Measurements from ENCODE around the gene PCDHGA9. TPM values are rescaled to one million over a fixed set of nuclear protein-coding genes. Genes with fewer than 3 reads are reported as not detected.

Gene PCDHGA9
- 1.2 and 1.8 TPM in 2 replicates for total RNA-seq

DNA sequence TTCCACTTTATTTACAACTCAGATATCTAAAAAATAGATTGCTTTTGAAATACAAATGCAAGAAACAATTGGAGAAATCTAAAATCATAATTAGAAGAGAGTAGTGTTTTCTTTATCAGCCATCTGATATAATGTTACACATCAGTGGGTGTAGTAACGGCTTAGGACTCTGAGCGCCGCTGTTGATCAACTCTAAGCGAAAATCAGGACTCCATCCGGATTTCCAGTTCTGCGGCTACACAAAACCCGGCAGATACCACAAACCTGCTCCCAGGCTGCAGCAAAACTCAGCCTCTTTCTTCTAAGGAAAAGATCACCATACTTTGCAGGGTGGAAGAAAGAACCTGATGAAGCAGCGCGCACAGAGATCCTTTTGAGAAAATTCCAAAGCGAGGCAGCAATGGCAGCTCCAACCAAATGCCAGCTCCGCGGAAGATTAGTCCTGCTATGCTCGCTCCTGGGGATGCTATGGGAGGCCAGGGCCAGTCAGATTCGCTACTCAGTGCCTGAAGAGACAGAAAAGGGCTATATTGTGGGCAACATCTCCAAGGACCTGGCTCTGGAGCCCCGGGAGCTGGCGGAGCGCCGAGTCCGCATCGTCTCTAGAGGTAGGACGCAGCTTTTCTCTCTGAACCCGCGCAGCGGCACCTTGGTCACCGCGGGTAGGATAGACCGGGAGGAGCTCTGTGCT, at the start of gene PCDHGA9:
PCDHGA9 (plus strand) TSS at position 226 of the 691 bp plus-strand sequence; CDS start at position 401, 175 bp downstream.

DNA sequence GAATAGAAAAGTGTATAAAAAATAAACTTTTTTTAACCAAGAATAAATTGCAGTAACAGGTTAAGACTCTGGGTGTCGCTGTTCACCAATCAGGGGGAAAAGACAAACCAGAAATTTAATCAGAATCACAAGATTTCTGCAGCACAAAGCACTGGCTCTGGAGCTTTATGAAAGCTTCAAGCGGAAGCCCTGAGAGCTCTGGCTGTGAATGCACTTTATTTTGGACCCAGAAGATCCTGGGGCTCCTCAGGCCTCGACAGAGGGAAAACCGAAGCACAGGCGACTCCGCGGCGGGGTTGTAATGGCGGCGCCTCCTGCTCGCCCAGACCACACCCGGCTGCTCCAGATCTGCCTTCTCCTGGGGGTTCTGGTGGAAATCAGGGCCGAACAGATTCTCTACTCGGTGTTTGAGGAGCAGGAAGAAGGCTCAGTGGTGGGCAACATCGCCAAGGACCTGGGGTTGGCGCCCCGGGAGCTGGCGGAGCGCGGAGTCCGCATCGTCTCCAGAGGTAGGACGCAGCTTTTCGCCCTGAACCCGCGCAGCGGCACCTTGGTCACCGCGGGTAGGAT, 47.6 kb upstream of the PCDHGA9 start, which contains the start of gene PCDHGA4:
PCDHGA4 (plus strand) TSS at position 122 of the 570 bp plus-strand sequence; CDS start at position 209, 87 bp downstream.

DNA sequence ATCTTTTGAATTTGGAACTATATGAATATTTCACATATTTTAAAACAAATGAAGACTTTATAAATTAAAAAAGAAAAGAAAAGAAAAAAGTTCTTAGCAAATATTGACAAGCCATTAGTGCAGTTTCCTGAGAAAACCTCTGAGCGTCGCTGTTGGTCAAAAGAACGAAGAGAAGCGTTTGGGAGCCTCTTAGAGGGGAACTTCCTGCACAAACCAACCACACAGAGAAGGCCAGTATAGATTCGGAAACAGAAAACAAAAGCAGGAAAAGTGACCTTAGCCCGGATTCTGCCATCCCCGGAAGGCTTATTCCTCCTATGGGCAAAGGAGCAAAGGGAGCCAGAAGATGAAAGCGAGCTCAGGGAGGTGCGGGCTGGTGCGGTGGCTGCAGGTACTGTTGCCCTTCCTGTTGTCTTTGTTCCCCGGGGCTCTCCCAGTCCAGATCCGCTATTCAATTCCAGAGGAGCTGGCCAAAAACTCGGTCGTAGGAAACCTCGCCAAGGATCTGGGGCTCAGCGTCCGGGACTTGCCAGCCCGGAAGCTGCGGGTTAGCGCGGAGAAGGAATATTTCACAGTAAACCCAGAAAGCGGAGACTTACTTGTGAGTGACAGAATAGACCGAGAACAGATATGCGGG, 42.7 kb upstream of the PCDHGA9 start, which contains the start of gene PCDHGB2:
PCDHGB2 (plus strand) TSS at position 205 of the 637 bp plus-strand sequence; CDS start at position 347, 142 bp downstream.

DNA sequence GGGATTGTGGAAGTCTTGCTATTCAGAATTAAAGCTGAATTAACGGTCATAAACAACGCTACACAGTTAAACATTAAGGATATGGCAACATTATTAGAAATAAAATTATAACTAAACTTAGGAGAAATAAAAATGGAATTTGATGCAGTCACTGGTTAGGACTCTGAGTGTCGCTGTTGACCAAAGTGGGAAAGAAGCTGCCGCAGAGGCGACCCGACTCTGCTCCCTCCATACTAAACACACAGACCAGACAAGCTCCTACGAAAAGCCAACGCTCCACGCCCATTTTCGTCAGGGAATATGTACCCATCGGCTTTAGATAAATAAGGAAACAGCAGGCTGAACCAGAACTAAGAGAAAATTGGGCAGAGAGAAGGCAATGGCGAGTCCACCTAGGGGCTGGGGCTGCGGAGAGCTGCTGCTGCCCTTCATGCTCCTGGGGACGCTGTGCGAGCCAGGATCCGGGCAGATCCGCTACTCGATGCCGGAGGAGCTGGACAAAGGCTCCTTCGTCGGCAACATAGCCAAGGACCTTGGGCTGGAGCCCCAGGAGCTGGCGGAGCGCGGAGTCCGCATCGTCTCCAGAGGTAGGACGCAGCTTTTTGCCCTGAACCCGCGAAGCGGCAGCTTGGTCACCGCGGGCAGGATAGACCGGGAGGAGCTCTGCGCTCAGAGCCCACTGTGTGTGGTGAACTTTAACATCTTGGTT, 38.5 kb upstream of the PCDHGA9 start, which contains the start of gene PCDHGA5:
PCDHGA5 (plus strand) TSS at position 211 of the 709 bp plus-strand sequence; CDS start at position 380, 169 bp downstream.

DNA sequence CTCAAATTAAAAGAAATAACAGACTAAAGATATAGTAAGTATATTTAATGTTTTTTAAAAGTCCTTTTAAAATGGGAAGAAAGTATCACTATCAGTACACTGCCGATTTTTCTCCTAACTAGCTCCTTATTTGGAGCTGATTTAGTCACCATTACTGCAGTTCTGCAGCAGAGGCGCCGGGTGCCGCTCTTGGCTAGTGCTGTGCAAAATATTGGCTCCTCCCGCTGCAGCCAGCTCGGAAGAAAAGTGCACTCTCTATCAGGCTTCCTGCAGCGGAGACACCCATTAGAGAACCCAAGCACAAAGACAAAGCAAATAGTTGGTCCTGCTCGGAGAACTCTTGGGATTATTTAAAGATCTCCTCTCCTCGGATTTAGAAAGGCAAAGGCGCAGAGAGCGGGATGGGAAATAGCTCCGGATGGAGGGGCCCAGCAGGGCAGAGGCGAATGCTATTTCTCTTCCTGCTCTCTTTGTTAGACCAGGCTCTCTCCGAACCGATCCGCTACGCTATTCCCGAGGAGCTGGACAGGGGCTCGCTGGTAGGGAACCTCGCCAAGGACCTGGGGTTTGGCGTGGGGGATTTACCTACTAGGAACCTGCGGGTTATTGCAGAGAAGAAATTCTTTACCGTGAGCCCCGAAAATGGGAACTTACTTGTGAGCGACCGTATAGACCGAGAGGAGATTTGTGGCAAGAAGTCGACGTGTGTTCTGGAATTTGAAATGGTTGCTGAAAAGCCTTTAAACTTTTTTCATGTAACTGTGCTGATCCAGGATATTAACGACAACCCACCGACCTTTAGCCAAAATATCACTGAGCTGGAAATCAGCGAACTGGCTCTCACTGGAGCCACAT, 32.4 kb upstream of the PCDHGA9 start, which contains the start of gene PCDHGB3:
PCDHGB3 (plus strand) TSS at position 249 of the 855 bp plus-strand sequence; CDS start at position 402, 153 bp downstream.

DNA sequence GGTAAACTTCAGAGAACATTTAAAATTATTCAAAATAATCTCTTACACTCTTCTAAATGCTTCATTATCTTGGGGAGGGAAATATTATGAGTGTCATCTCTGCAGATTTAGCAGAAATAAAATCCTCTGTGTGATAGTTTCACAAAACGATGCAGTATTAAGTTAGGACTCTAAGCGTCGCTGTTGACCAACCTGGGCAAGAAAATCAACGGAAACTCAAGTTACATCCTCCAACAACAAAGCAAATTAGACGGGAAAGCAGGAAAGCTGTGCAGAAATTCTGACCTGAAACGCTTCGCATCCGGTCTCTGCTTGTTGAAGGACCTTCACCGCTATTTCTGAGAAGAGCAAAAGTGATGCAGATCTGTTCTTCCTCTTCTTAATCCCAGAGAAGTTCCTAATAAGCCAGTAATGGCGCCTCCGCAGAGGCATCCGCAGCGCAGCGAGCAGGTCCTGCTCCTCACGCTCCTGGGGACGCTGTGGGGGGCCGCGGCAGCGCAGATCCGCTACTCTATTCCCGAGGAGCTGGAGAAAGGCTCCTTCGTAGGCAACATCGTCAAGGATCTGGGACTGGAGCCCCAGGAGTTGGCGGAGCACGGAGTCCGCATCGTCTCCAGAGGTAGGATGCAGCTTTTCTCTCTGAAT, 28.8 kb upstream of the PCDHGA9 start, which contains the start of gene PCDHGA6:
PCDHGA6 (plus strand) TSS at position 219 of the 645 bp plus-strand sequence; CDS start at position 412, 193 bp downstream.

DNA sequence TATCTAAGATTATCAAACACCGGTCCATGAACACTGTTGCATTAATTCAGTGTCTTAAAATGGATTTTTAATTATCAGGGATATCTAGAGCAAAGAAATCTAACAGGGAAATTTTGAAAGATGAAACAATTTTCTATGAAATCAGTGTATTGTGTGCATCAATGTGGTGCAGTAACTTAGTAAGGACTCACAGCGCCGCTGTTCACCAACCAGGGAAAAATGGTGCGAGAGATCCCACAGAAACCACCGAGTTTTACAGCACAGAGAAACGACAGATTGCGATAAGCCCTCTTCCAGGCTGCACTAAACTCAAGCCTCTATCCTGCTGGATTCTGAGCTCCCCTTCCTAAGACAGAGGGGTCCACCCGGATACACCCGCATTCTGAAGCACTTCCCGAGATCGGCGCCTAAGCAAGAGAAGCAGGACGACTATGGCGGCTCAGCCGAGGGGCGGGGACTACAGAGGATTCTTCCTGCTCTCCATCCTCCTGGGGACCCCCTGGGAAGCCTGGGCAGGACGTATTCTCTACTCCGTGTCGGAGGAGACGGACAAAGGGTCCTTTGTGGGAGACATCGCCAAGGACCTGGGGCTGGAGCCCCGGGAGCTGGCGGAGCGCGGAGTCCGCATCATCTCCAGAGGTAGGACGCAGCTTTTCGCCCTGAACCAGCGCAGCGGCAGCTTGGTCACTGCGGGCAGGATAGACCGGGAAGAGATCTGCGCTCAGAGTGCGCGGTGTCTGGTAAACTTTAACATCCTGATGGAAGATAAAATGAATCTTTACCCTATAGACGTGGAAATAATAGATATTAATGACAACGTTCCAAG, 19.9 kb upstream of the PCDHGA9 start, which contains the start of gene PCDHGA7:
PCDHGA7 (plus strand) TSS at position 274 of the 826 bp plus-strand sequence; CDS start at position 432, 158 bp downstream.

DNA sequence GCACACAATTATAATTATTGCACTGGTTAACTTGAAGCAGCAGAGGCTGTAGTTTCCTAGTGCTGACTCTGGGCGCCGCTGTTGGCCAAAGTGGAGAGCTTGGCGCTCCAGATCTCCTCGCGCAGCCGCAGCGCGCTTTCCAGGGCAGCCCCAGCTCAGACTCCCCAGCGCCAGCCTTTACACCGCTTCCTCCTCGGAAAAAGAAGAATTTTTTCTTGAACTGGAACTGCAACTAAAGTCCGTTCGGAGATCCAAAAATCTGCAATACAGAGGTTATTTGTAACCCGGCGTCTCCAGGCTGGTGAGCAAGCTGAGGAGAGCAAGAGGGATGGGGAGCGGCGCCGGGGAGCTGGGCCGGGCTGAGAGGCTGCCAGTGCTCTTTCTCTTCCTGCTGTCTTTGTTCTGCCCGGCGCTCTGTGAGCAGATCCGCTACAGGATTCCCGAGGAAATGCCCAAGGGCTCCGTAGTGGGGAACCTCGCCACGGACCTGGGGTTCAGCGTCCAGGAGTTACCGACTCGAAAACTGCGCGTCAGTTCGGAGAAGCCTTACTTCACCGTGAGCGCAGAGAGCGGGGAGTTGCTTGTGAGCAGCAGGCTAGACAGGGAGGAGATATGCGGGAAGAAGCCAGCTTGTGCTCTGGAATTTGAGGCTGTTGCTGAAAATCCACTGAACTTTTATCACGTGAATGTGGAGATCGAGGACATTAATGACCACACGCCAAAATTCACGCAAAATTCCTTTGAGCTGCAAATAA, 14.8 kb upstream of the PCDHGA9 start, which contains the start of gene PCDHGB4:
PCDHGB4 (plus strand) TSS at position 142 of the 755 bp plus-strand sequence; CDS start at position 329, 187 bp downstream.

DNA sequence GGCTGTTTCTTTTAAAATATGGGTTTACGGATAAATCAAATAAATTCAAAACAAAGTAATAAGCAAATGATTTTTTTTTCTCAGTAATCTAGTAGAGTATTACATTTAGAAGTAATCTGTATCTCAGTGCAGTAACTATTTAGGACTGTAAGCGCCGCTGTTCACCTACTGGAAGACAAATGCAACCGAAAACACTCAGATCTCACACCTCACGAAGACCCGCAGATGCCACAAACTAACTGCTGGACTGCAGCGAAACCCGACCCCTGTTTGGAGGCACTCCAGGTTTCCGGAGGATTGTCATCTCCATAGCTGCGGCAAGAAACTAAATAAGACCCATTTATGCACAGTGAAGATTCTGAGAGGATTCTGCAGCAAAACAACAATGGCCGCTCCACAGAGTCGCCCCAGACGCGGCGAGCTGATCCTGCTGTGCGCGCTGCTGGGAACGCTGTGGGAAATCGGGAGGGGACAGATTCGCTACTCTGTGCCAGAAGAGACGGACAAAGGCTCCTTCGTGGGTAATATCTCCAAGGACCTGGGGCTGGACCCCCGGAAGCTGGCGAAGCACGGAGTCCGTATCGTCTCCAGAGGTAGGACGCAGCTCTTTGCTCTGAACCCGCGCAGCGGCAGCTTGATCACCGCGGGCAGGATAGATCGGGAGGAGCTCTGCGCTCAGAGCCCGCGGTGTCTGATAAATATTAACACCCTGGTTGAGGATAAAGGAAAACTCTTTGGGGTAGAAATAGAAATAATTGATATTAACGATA, 10.0 kb upstream of the PCDHGA9 start, which contains the start of gene PCDHGA8:
PCDHGA8 (plus strand) TSS at position 205 of the 770 bp plus-strand sequence; CDS start at position 386, 181 bp downstream.

DNA sequence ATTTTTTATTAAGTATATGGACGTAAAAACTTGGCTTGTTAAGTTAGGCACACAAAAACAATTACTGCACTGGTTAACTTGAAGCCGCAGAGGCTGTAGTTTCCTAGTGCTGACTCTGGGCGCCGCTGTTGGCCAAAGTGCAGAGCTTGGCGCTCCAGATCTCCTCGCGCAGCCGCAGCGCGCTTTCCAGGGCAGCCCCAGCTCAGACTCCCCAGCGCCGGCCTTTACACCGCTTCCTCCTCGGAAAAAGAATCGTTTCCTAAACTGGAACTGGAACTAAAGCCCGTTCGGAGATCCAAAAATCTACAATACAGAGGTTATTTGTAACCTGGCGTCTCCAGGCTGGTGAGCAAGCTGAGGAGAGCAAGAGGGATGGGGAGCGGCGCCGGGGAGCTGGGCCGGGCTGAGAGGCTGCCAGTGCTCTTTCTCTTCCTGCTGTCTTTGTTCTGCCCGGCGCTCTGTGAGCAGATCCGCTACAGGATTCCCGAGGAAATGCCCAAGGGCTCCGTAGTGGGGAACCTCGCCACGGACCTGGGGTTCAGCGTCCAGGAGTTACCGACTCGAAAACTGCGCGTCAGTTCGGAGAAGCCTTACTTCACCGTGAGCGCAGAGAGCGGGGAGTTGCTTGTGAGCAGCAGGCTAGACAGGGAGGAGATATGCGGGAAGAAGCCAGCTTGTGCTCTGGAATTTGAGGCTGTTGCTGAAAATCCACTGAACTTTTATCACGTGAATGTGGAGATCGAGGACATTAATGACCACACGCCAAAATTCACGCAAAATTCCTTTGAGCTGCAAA, 4.6 kb upstream of the PCDHGA9 start, which contains the start of gene PCDHGB5:
PCDHGB5 (plus strand) TSS at position 192 of the 796 bp plus-strand sequence; CDS start at position 373, 181 bp downstream.

DNA sequence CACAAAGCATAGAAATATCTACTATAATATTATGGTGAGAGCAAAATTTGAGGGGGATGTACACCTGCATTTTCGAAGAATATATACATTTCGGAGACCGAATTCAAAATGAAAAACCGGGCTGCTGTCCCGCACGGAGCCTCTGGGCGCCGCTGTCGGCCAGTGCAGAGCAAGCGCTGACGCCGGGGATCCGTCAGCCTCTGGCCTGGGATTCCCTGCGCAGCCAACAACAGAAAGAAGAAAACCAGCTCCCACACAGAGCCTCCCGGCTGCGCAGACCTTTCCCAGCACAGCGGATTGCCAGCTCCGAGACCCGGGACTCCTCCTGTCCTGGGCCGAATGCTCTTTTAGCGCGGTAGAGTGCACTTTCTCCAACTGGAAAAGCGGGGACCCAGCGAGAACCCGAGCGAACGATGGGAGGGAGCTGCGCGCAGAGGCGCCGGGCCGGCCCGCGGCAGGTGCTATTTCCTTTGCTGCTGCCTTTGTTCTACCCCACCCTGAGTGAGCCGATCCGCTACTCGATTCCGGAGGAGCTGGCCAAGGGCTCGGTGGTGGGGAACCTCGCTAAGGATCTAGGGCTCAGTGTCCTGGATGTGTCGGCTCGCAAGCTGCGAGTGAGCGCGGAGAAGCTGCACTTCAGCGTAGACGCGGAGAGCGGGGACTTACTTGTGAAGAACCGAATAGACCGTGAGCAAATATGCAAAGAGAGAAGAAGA, 5.4 kb downstream of the PCDHGA9 start, which contains the start of gene PCDHGB6:
PCDHGB6 (plus strand) TSS at position 232 of the 716 bp plus-strand sequence; CDS start at position 414, 182 bp downstream.

DNA sequence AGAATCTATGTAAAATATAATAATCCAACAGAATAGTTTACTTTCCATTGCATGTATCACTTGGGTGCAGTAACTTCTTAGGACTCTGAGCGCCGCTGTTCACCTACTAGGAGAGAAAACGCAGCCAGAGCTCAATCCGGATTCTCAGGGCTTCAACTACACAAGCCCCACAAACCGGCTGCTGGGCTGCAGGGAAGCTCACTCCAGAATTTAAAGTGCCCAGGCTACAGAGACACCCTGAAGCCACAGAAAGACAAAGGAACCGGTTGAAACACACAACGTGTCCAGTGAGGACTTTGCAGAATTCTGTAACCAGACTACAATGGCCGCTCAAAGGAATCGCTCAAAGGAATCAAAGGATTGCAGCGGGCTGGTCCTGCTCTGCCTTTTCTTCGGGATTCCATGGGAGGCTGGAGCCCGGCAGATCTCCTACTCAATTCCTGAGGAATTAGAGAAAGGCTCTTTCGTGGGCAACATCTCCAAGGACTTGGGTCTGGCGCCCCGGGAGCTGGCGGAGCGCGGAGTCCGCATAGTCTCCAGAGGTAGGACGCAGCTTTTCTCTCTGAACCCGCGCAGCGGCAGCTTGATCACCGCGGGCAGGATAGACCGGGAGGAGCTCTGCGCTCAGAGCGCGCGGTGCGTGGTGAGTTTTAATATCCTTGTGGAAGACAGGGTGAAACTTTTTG, 10.4 kb downstream of the PCDHGA9 start, which contains the start of gene PCDHGA10:
PCDHGA10 (plus strand) TSS at position 134 of the 686 bp plus-strand sequence; CDS start at position 323, 189 bp downstream.

DNA sequence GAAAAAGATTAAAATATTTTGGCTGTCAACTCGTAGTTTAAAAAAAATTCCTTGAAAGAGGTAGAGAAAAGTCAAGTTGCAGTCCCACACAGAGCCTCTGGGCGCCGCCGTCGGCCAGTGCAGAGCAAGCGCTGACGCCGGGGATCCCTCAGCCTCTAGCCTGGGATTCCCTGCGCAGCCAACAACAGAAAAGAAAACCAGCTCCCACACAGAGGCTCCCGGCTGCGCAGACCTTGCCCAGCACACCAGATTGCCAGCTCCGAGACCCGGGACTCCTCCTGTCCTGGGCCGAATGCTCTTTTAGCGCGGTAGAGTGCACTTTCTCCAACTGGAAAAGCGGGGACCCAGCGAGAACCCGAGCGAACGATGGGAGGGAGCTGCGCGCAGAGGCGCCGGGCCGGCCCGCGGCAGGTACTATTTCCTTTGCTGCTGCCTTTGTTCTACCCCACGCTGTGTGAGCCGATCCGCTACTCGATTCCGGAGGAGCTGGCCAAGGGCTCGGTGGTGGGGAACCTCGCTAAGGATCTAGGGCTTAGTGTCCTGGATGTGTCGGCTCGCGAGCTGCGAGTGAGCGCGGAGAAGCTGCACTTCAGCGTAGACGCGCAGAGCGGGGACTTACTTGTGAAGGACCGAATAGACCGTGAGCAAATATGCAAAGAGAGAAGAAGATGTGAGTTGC, 15.1 kb downstream of the PCDHGA9 start, which contains the start of gene PCDHGB7:
PCDHGB7 (plus strand) TSS at position 184 of the 679 bp plus-strand sequence; CDS start at position 367, 183 bp downstream.

DNA sequence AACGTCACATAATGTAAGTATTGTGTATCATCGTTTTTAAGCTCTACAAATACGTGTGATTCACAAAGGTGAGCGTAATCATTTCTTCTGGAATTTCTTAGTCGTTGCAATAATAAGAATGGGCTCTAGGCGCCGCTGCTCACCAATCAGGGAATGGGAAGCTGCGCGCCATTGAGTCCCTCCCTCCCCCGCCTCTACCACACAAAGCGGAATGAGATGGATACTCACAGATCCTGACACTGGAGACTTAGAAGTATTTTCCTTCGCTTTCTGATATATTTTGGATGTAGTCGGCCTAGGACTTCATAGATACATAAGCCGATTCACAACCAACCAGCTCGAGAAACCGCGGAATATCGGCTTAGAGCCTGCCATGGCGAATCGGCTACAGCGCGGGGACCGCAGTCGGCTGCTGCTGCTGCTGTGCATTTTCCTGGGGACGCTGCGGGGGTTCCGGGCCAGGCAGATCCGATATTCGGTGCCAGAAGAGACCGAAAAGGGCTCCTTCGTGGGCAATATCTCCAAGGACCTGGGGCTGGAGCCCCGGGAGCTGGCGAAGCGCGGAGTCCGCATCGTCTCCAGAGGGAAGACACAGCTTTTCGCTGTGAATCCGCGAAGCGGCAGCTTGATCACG, 18.4 kb downstream of the PCDHGA9 start, which contains the start of gene PCDHGA11:
PCDHGA11 (plus strand) TSS at position 197 of the 634 bp plus-strand sequence; CDS start at position 374, 177 bp downstream.

Measured in mammary microvascular endothelial cell (primary cell).